Measurements from ENCODE around the gene HSF2BP. TPM values are rescaled to one million over a fixed set of nuclear protein-coding genes. Genes with fewer than 3 reads are reported as not detected.
"Not testable (repeated sequence)": the region's sequence is repeated elsewhere in the genome, so short reads cannot be mapped to it uniquely, and the experiment has no call there.

HSF2BP gene
- total RNA-seq, 1 donor from 2014 or later: 0.89 TPM

DNA sequence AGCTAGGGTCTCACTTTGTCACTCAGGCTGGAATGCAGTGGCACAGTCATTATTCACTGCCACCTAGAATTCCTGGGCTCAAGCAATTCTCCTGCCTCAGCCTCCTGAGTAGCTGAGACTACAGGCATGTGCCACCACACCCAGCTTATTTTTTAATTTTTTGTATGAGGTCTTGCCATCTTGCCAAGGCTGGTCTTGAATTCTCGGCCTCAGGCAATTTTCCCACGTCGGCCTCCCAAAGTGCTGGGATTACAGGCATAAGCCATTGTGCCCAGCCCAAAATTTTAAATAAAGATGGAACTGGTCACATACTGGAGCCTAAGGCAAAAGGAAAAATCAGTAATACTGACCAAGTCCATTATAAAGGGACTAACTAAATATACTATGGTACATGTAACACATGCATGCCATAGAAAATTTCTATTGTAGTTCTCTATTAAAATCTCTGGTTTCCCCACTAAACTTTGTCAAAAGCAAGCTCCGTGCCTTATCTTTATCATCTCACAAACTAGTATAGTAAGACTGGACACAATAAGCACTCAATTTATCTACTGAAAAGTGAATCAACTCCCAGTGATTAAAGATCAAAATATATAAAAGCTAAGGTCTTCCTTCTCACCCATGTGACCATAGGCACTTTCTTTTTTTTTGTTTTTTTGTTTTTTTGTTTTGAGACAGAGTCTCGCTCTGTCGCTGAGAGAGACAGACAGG, 61.6 kb downstream of the HSF2BP start:
- DNase-seq: no peak

DNA sequence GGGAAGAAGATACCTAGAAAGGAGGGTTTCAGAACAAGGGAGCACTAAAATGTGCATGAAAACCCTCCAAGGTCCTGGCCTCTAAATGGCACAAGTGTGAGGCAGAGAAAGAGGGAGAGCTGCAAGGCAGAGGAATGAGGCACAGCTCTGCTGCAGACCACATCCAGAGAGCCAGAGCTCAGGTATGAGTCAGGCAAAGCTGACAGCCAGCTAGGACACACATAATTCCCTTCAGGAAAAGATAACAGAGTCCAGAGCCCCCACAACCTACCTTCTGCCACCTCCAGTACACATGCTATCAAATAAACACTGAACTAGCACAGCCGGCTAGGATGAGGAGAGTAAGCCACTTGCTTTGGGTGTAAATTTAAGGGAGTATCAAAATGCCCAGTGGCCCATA, 62.2 kb downstream of the HSF2BP start:
- no peak for DNase-seq

DNA sequence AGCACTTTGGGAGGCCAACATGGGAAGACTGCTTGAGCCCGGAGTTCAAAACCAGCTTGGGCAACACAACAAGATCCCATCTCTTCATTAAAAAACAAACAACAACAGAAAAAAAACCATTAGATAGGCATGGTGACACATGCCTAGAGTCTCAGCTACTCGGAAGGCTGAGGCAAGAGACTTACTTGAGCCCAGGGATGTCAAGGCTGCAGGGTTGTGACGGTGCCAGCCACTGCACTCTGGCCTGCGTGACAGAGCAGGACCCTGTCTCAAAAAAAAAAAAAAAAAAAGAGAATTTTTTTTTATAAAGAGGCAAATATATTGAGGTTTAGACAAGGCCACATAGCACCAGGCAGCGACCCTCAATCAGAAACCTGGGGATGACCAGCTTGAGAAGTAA, 62.7 kb downstream of the HSF2BP start:
- DNase-seq: no peak

DNA sequence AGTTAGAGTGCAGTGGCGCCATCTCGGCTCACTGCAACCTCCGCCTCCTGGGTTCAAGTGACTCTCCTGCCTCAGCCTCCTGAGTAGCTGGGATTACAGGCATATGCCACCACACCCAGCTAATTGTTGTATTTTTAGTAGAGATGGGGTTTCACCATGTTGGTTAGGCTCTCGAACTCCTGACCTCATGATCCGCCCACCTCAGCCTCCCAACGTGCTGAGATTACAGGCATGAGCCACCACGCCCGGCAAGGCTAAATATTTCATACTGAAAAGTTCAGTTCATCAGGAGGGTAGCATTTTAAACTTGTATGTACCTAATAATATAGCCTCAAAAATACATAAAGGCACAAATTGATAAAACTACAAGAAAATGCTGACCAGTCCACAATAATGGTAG, 63.5 kb downstream of the HSF2BP start:
- not testable (repeated sequence) for DNase-seq

- DNase-seq: no peak
Measured at GRCh38 chr21:43593078-43593477, 66.2 kb downstream of the HSF2BP start.

GRCh38 chr21:43591571-43591970, 67.7 kb downstream of the HSF2BP start:
- no peak for DNase-seq

- no peak for DNase-seq
Measured at GRCh38 chr21:43590194-43590593, 69.1 kb downstream of the HSF2BP start.

DNA sequence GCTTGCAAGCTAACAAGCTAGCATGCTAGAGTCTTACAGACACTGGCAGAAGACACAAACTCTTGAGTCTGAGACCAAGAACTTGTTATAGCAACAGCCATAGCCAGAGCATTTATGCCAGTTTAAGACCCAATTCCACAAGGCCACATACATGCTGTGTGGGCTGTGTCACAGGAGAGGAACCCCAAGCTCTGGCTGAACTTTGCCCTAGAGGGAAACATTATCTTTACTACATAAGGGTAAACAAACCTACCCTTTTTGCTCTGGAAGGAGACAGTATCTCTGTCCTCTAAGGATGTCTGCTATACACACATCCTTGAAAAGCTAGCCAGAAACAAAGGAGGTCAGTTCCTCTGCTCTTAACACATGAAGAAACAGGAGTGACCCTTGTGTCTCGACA, 70.3 kb downstream of the HSF2BP start:
- DNase-seq: no peak

- peak; percentile 70 for DNase-seq
Measured at GRCh38 chr21:43585924-43586413, 73.3 kb downstream of the HSF2BP start.

DNA sequence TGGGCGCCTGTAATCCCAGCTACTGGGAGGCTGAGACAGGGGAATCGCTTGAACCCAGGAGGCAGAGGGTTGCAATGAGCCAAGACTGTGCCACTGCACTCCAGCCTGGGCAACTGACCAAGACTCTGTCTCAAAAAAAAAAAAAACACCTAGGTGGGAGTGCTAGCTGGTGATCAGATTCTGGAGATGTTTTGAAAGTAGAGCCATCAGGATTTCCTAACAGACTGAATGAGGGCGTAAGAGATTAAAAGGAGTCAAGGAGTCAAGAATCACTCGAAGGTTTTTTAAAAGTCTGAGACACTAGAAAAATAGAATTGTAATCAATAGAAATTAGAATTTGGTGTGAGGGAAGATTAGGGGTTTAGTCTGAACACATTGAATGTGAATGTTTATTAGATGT, 73.8 kb downstream of the HSF2BP start:
- DNase-seq: no peak

DNA sequence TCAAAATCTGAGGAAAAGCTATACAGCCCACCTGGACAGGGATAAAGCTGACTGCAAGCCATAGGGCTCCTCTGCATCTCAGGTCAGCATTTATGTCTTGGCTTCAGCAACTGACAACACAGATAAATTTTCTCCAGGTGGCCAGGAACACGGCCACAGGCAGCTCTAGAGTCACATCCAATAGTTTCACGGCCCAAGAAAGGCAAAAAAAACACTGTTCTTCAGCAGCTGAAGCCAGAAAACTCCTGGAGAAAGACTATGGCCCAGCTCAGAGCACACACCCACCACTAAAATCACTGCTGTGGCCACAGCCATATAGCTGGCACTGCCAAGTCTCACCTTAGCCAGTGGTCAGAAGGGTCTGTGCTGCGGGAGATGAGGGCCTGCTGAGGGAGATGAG, 77.8 kb downstream of the HSF2BP start:
- no peak for DNase-seq

- peak; percentile 66 for DNase-seq
Measured at GRCh38 chr21:43578677-43579303, 80.5 kb downstream of the HSF2BP start.

GRCh38 chr21:43575473-43575844, 83.8 kb downstream of the HSF2BP start:
- no peak for DNase-seq

GRCh38 chr21:43574741-43575472, 84.4 kb downstream of the HSF2BP start:
- no peak for DNase-seq

DNA sequence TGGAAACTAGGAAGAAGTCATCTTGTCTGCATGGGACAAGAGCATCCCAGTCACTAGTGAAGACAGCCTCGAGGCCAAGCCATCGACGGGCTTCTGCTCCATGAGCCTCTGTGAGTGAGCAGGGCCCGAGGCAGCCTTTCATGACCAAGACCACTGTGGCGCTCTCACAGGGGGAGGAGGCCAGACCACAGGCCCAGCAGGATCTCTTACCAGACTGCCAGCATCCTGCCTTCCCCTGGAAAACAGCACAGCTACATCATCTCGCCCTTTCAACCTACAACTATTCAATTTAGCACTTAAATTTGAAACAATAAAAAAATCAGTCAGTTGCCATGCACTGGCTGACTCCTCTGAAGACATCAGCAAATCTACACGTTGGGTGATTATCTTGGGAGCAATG, 85.4 kb downstream of the HSF2BP start:
- DNase-seq: no peak

DNA sequence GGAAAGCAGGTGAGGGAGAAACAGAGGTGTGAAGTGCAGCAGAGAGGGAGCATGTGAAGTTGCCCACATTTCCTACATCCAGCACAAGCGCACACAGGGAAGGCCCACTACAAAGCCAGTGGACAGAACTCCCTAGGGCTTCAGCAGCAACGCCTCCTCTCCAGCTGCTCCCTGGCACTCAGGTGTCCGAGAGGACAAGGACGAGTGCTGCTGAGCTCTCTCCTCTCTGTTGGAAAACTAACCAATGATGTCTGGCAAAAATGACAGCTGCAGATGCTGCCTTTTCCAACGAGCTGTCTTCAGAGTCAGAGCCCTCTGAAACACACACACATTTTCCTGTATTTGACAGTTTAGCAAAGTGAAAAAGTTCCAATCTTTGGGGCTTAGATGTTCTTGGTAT, 86.8 kb downstream of the HSF2BP start:
- DNase-seq: no peak

GRCh38 chr21:43571976-43572375, 87.3 kb downstream of the HSF2BP start:
- no peak for DNase-seq

DNA sequence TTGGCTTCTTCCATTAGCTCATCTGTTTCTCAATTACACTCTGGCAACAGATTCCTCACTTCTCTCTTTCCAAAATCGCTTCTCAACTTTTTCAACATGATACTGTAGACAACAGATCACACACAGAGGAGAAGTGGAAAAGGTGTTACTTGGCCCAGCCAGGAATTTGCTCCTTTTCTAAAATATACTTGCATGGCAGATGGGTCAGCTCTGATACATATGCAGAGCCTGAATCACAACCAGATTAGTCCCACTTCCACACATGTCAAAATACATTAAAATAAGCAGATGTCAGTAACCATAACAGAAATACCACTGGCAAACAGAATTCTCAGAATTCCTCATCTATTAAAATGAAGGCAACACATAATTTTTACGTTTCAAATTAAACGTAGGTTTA, 89.1 kb downstream of the HSF2BP start:
- not testable (repeated sequence) for DNase-seq

GRCh38 chr21:43562451-43562850, 96.8 kb downstream of the HSF2BP start:
- not testable (repeated sequence) for DNase-seq

GRCh38 chr21:43540561-43540960, 118.7 kb downstream of the HSF2BP start:
- not testable (repeated sequence) for DNase-seq

GRCh38 chr21:43522495-43523131, 136.7 kb downstream of the HSF2BP start:
- not testable (repeated sequence) for DNase-seq

- DNase-seq: not testable (repeated sequence)
Measured at GRCh38 chr21:43517701-43518100, 141.6 kb downstream of the HSF2BP start.
